ENCODE data around the gene TPPP2. TPM values are rescaled to one million over a fixed set of nuclear protein-coding genes. Genes with fewer than 3 reads are reported as not detected.

Gene TPPP2
- total and polyA plus RNA-seq, 4 experiments from 2014 or later, result not detected

DNA sequence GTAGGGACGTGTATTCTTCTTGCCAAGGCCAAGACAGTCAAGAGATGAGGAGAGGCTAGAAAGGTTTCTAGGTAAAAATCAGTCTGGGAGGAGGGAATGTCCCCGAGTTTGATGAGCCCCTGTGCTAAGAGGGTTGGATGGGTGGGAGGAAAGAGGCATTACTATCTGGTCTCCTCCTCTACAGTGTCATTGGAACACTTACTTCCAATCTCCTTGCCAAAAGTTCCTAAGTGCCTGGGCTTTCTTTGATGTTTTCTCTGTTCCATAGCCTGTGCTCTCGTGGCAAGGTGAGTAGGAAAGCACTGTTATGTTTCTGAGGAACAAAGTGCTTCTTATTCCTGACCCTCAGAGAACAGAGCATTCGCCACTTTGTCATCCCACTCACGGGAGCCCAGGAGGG, 4.7 kb downstream of the TPPP2 start, which contains the start of gene RNASE13:
Gene RNASE13 (minus strand): TSS at position 101 of the 400 bp plus-strand sequence. CDS start 519 bp downstream, outside the sequence.
- Mint-ChIP-seq H3K9me3 (peaks cover 0 to 2% (median 0%) of the 10 kb centered on the region in 8 donors), H3K4me1 (no peaks in the 10 kb centered on the region), H3K36me3 (no peaks in the 10 kb centered on the region), H3K27ac (no peak within 1 kb of the TSS), H3K4me3 (no peak within 1 kb of the TSS), H3K27me3 (peaks cover 1 to 3% of the 10 kb centered on the region in 2 donors)
- no peaks in the 10 kb centered on the region for H3K9me3 ChIP-seq (ENCODE audit: control insufficient read depth in 1 of 2, low read length in 2 of 2)
- no peaks in the 10 kb centered on the region for H3K36me3 ChIP-seq (ENCODE audit: insufficient read depth, low read length)
- H3K4me1 ChIP-seq (ENCODE audit: insufficient read depth, low read length), result no peaks in the 10 kb centered on the region
- H3K27me3 ChIP-seq (ENCODE audit: insufficient read depth, low read length), result no peaks in the 10 kb centered on the region
- DNase-seq, result no peak
- CTCF ChIA-PET (ENCODE audit: partially characterized antibody), result interaction anchor here (1.0 to 10.7 kb wide), 6 partner anchors 9 to 70 kb away, joined by 3 to 138 read pairs (median 6); no protein-coding TSS in a partner anchor
- intact Hi-C loops (cut with micrococcal nuclease), result no loop called here
- POLR2A ChIA-PET (ENCODE audit: partially characterized antibody), result no interaction called here
- H3K27ac ChIP-seq (ENCODE audit: low read depth, low read length), result no peak within 1 kb of the TSS
- no peak within 1 kb of the TSS for H3K4me3 ChIP-seq (ENCODE audit: low read length in 2 of 2)

- intact Hi-C loops (cut with micrococcal nuclease), result no loop called here
- no peaks in the 10 kb centered on the region for H3K9me3 ChIP-seq (ENCODE audit: control insufficient read depth in 1 of 2, low read length in 2 of 2)
- no peak overlapping the region for H3K4me3 Mint-ChIP-seq
- peaks cover 0 to 6% (median 0%) of the 10 kb centered on the region in 4 donors for H3K4me1 Mint-ChIP-seq
- POLR2A ChIA-PET (ENCODE audit: partially characterized antibody), result interaction anchor here (1.4 kb wide), 1 partner anchor 14 kb away, joined by 3 read pairs; no protein-coding TSS in a partner anchor
- DNase-seq, result no peak
- H3K27me3 Mint-ChIP-seq, result peaks cover 0 to 3% of the 10 kb centered on the region in 2 donors
- H3K27me3 ChIP-seq (ENCODE audit: insufficient read depth, low read length), result no peaks in the 10 kb centered on the region
- no peak overlapping the region for H3K27ac ChIP-seq (ENCODE audit: low read depth, low read length)
- peaks cover 0 to 2% (median 0%) of the 10 kb centered on the region in 8 donors for H3K9me3 Mint-ChIP-seq
- H3K4me3 ChIP-seq (ENCODE audit: low read length in 2 of 2), result no peak overlapping the region
- no peak overlapping the region for H3K27ac Mint-ChIP-seq
- H3K4me1 ChIP-seq (ENCODE audit: insufficient read depth, low read length), result no peaks in the 10 kb centered on the region
- CTCF ChIA-PET (ENCODE audit: partially characterized antibody), result interaction anchor here (0.9 to 10.7 kb wide), 4 partner anchors 11 to 56 kb away, joined by 3 to 138 read pairs (median 6); no protein-coding TSS in a partner anchor
- no peaks in the 10 kb centered on the region for H3K36me3 ChIP-seq (ENCODE audit: insufficient read depth, low read length)
- H3K36me3 Mint-ChIP-seq, result no peaks in the 10 kb centered on the region
Measured at GRCh38 chr14:21036751-21037150, 6.7 kb downstream of the TPPP2 start.

- Mint-ChIP-seq H3K9me3 (peaks cover 0 to 2% (median 0%) of the 10 kb centered on the region in 8 donors), H3K27ac (no peak overlapping the region), H3K4me3 (no peak overlapping the region), H3K27me3 (peaks cover 0 to 3% of the 10 kb centered on the region in 2 donors), H3K36me3 (no peaks in the 10 kb centered on the region), H3K4me1 (peaks cover 0 to 10% (median 0%) of the 10 kb centered on the region in 4 donors)
- intact Hi-C loops (cut with micrococcal nuclease), result no loop called here
- no peak for DNase-seq
- Histone ChIP-seq H3K4me1 (ENCODE audit: insufficient read depth, low read length) (no peaks in the 10 kb centered on the region), H3K27me3 (ENCODE audit: insufficient read depth, low read length) (no peaks in the 10 kb centered on the region), H3K9me3 (ENCODE audit: control insufficient read depth in 1 of 2, low read length in 2 of 2) (no peaks in the 10 kb centered on the region), H3K4me3 (ENCODE audit: low read length in 2 of 2) (no peak overlapping the region), H3K27ac (ENCODE audit: low read depth, low read length) (no peak overlapping the region), H3K36me3 (ENCODE audit: insufficient read depth, low read length) (no peaks in the 10 kb centered on the region)
- CTCF ChIA-PET (ENCODE audit: partially characterized antibody), result interaction anchor here (0.5 to 10.7 kb wide), 2 partner anchors 22 to 62 kb away, joined by 3 to 138 read pairs; no protein-coding TSS in a partner anchor
- POLR2A ChIA-PET (ENCODE audit: partially characterized antibody), result no interaction called here
Measured at GRCh38 chr14:21037156-21037555, 7.1 kb downstream of the TPPP2 start.

DNA sequence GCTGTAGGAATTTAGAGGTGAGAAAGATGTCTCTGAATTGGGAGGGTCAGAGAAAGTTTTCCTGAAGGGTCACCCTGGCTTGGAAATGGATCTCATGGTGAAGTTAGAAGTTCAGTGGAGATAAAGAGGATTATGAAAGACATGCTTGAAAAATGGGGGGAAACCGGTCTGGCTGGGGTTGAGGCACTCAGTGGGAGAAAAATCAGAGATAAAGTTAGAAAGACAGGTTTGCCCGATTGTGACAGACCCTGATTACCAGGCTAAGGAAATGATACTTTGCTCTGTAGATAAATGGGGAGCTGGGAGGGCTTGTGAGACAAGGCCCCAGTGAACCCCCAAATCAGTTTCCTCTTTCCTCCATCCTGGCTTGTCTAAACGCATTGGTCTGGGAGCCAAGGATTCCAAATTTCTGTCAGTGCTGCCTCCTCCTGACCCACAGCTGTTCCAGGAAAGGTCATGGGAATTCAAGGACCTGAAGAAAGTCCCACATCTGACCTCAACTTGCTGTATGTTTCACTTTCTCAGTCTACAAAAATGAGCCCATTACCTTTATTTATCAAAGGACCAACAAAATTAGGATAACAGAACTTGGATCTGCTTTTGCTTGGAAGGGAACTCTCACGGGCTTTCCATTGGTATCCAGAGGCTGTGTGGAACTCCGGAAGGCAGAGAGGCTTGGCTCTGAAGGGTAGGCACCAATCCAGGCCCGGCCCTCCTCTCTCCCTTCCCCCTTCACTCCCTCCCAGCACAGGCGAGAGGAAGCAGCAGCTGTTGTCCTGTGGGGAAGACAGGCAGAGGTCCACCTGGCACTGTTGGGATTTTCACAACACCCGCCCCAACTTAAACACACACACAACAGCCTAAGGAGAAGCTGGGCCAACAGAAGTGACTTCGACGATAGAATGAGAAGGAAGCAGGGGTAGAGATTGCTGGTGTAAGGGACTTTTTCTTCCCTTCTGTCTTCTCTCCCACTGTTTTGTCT, 8.7 kb downstream of the TPPP2 start:
- Mint-ChIP-seq H3K27ac (no peak overlapping the region), H3K27me3 (no peaks in the 10 kb centered on the region), H3K4me1 (peaks cover 2 to 25% (median 6%) of the 10 kb centered on the region in 4 donors), H3K9me3 (no peaks in the 10 kb centered on the region), H3K4me3 (no peak overlapping the region), H3K36me3 (no peaks in the 10 kb centered on the region)
- Histone ChIP-seq H3K9me3 (ENCODE audit: control insufficient read depth in 1 of 2, low read length in 2 of 2) (no peaks in the 10 kb centered on the region), H3K4me3 (ENCODE audit: low read length in 2 of 2) (no peak overlapping the region), H3K36me3 (ENCODE audit: insufficient read depth, low read length) (no peaks in the 10 kb centered on the region), H3K27me3 (ENCODE audit: insufficient read depth, low read length) (no peaks in the 10 kb centered on the region), H3K4me1 (ENCODE audit: insufficient read depth, low read length) (peaks cover 5% of the 10 kb centered on the region), H3K27ac (ENCODE audit: low read depth, low read length) (no peak overlapping the region)
- DNase-seq, result no peak
- CTCF ChIA-PET (ENCODE audit: partially characterized antibody), result interaction anchor here (2.5 to 6.9 kb wide), 2 partner anchors 24 to 53 kb away, joined by 16 to 349 read pairs; no protein-coding TSS in a partner anchor
- intact Hi-C loops (cut with micrococcal nuclease), result no loop called here
- POLR2A ChIA-PET (ENCODE audit: partially characterized antibody), result interaction anchor here (3.0 kb wide), 1 partner anchor 23 kb away, joined by 19 read pairs; no protein-coding TSS in a partner anchor

GRCh38 chr14:21039585-21040369, 9.8 kb downstream of the TPPP2 start:
- ChIA-PET POLR2A (ENCODE audit: partially characterized antibody) (interaction anchor here (3.0 kb wide), 1 partner anchor 24 kb away, joined by 19 read pairs; no protein-coding TSS in a partner anchor), CTCF (ENCODE audit: partially characterized antibody) (interaction anchor here (1.2 to 6.9 kb wide), 8 partner anchors 8 to 67 kb away, joined by 3 to 349 read pairs (median 4); no protein-coding TSS in a partner anchor)
- Histone ChIP-seq H3K4me1 (ENCODE audit: insufficient read depth, low read length) (peaks cover 16% of the 10 kb centered on the region), H3K4me3 (ENCODE audit: low read length in 2 of 2) (no peak overlapping the region), H3K27me3 (ENCODE audit: insufficient read depth, low read length) (no peaks in the 10 kb centered on the region), H3K36me3 (ENCODE audit: insufficient read depth, low read length) (no peaks in the 10 kb centered on the region), H3K27ac (ENCODE audit: low read depth, low read length) (no peak overlapping the region), H3K9me3 (ENCODE audit: control insufficient read depth in 1 of 2, low read length in 2 of 2) (no peaks in the 10 kb centered on the region)
- DNase-seq, result peak in 4 of 5 donors; percentile 40 to 51 (median 44)
- Mint-ChIP-seq H3K36me3 (no peaks in the 10 kb centered on the region), H3K9me3 (no peaks in the 10 kb centered on the region), H3K4me3 (no peak overlapping the region), H3K27me3 (no peaks in the 10 kb centered on the region), H3K27ac (peak overlapping the region in 2 of 7 donors; percentile 13 to 39), H3K4me1 (peaks cover 9 to 35% (median 15%) of the 10 kb centered on the region in 4 donors)
- intact Hi-C loops (cut with micrococcal nuclease), result loop anchor here (1.0 kb wide), 1 partner anchor 25 kb away; no protein-coding TSS in a partner anchor

DNA sequence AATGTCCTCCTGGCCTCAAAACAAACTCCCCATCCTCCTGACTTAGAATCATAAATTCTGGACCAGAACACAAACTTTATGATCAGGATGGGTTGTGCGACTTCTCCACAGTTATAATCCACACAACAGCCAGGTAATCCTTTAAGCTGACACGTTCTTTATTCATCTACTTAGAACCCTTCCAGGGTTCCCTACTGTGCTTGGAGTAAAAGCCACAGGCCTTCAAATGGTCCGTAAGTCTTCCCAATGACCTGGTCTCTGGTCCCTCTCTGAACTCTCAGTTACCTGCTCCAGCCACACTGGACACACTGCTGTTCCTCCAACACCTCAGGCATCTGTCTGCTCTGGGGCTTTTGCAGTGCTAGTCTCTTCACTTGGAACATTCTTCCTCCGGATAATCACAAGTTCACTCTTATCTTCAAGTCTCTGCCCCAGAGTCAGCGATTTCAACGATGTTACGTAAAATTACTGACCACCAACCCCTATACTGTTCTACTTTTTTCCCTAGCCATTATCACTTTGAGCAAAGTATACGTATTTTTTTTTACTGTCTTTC, 10.4 kb downstream of the TPPP2 start:
- H3K27me3 Mint-ChIP-seq, result no peaks in the 10 kb centered on the region
- H3K36me3 ChIP-seq (ENCODE audit: insufficient read depth, low read length), result no peaks in the 10 kb centered on the region
- H3K27ac Mint-ChIP-seq, result peak overlapping the region in 2 of 7 donors; percentile 13 to 39
- intact Hi-C loops (cut with micrococcal nuclease), result loop anchor here (1.0 kb wide), 1 partner anchor 26 kb away; no protein-coding TSS in a partner anchor
- H3K4me1 ChIP-seq (ENCODE audit: insufficient read depth, low read length), result peaks cover 18% of the 10 kb centered on the region
- no peaks in the 10 kb centered on the region for H3K27me3 ChIP-seq (ENCODE audit: insufficient read depth, low read length)
- H3K4me1 Mint-ChIP-seq, result peaks cover 11 to 40% (median 18%) of the 10 kb centered on the region in 4 donors
- H3K9me3 Mint-ChIP-seq, result no peaks in the 10 kb centered on the region
- POLR2A ChIA-PET (ENCODE audit: partially characterized antibody), result interaction anchor here (3.0 kb wide), 1 partner anchor 25 kb away, joined by 19 read pairs; no protein-coding TSS in a partner anchor
- CTCF ChIA-PET (ENCODE audit: partially characterized antibody), result interaction anchor here (1.0 to 6.9 kb wide), 9 partner anchors 9 to 67 kb away, joined by 3 to 349 read pairs (median 4); no protein-coding TSS in a partner anchor
- H3K4me3 ChIP-seq (ENCODE audit: low read length in 2 of 2), result no peak overlapping the region
- no peak overlapping the region for H3K4me3 Mint-ChIP-seq
- DNase-seq, result no peak
- no peaks in the 10 kb centered on the region for H3K36me3 Mint-ChIP-seq
- no peaks in the 10 kb centered on the region for H3K9me3 ChIP-seq (ENCODE audit: control insufficient read depth in 1 of 2, low read length in 2 of 2)
- H3K27ac ChIP-seq (ENCODE audit: low read depth, low read length), result no peak overlapping the region
